Peyer's patch (tissue), 4 donors: ENCODE data around the gene ARHGAP40. TPM values are rescaled to one million over a fixed set of nuclear protein-coding genes. Genes with fewer than 3 reads are reported as not detected.

Experiments
- DNase-seq, 3 donors: peaks; one replicate each; pipeline ENCODE4 v3.0.0-alpha.2; 2017 to 2019
- H3K27ac ChIP-seq, 4 donors: fragments of 200-600 bp; sonication (generic); one replicate each; pipeline ENCODE4 v1.5.1; 2016 to 2019
- H3K27me3 ChIP-seq, 2 donors: fragments of 200-600 bp; sonication (generic); one replicate each; pipeline ENCODE4 v1.5.1; 2019
- H3K36me3 ChIP-seq, 3 donors: fragments of 200-600 bp; sonication (generic); one replicate each; pipeline ENCODE4 v1.5.1; 2016 to 2019
- H3K4me1 ChIP-seq, 4 donors: fragments of 200-600 bp; sonication (generic); one replicate each; pipeline ENCODE4 v1.5.1; 2016 to 2019
- H3K4me3 ChIP-seq, 4 donors: fragments of 200-600 bp; sonication (generic); 1 replicate in 3 of 4; 2 replicates in 1 of 4; pipeline ENCODE4 v1.5.1; 2016 to 2019; ENCODE audit warnings: mild to moderate bottlenecking in 1 of 4
- H3K9me3 ChIP-seq, 4 donors: fragments of 200-600 bp; sonication (generic); one replicate each; pipeline ENCODE4 v1.5.1; 2016 to 2019; ENCODE audit warnings: mild to moderate bottlenecking in 1 of 4
- POLR2A ChIP-seq, 2 donors: fragments of 450-650 bp; IDR thresholded peaks; one replicate each; pipeline ENCODE4 v1.5.1; 2017; ENCODE audit warnings: antibody characterized with exemption in 2 of 2, mild to moderate bottlenecking in 2 of 2, moderate library complexity in 2 of 2
- total RNA-seq, 4 donors: library from RNA; depleted of rRNA; stranded (reverse); fragments of >200 nt; gene quantifications; one replicate each; pipeline ENCODE4 v1.1.0, GENCODE V29; 2016
- TF ChIP-seq, protein P1 (sequence below), 6 experiments: fragments of 450-650 bp in 4 of 6; fragments of 200-600 bp in 2 of 6; sonication (generic) in 1 of 6; IDR thresholded peaks; one replicate each; pipeline ENCODE4 v1.5.1; 2017 to 2019; ENCODE audit warnings: antibody characterized with exemption in 6 of 6, mild to moderate bottlenecking in 3 of 6, moderate library complexity in 1 of 6

ARHGAP40 gene
- total RNA-seq, 4 donors from 2014 or later: not detected

DNA sequence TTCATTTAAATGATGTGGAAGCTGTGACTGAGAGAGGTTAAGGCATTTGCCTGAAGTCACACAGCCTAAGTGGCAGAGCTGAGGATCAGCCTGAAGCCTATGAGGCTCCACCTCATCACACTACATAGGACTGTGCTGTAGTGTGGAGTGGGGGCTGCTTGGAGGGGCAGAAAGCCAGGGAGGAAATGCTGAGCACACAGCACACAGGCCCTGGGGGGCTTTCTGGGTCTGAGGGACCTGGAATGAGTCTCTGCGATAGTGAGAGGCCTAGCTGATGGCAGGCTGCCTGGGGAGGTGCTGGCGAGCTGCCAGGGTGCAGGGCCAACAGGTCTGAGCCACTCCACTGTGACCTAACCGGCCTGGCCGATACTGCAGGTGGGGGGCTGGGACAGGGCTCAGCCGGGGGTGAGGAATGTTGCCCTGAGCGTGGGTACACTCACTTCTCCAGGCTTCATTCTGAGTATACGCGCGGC lies 2.2 kb upstream of the ARHGAP40 start:
- Histone ChIP-seq H3K27me3 (peaks cover 0 to 6% of the 10 kb centered on the region in 2 donors), H3K9me3 (no peaks in the 10 kb centered on the region), H3K4me1 (no peaks in the 10 kb centered on the region), H3K4me3 (no peak overlapping the region), H3K27ac (no peak overlapping the region), H3K36me3 (no peaks in the 10 kb centered on the region)
- DNase-seq: no peak
- TF ChIP-seq POLR2A (IDR thresholded peaks at IDR 0.05): no peak
- TF ChIP-seq, protein P1, sequence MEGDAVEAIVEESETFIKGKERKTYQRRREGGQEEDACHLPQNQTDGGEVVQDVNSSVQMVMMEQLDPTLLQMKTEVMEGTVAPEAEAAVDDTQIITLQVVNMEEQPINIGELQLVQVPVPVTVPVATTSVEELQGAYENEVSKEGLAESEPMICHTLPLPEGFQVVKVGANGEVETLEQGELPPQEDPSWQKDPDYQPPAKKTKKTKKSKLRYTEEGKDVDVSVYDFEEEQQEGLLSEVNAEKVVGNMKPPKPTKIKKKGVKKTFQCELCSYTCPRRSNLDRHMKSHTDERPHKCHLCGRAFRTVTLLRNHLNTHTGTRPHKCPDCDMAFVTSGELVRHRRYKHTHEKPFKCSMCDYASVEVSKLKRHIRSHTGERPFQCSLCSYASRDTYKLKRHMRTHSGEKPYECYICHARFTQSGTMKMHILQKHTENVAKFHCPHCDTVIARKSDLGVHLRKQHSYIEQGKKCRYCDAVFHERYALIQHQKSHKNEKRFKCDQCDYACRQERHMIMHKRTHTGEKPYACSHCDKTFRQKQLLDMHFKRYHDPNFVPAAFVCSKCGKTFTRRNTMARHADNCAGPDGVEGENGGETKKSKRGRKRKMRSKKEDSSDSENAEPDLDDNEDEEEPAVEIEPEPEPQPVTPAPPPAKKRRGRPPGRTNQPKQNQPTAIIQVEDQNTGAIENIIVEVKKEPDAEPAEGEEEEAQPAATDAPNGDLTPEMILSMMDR (IDR thresholded peaks at IDR 0.05): no peak

DNA sequence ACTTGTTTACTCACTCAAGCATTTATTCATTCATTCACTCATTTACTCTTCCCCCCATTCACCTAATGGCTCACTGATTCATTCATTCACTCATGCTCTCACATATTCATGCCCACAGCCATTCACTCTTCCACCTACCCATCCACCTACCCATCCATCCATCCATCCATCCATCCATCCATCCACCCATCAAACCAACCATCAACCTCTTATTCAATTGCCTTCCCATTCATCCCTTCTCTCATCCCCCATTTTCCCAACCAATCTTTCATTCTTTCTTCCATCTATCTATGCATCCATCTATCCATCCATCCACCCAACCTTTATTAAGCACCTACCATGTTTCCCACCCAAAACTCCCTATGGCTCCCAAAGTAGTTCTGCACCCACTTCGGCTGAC lies 1.6 kb upstream of the ARHGAP40 start:
- no peaks in the 10 kb centered on the region for H3K36me3 ChIP-seq
- H3K4me3 ChIP-seq: no peak overlapping the region
- H3K27me3 ChIP-seq: peaks cover 0 to 6% of the 10 kb centered on the region in 2 donors
- TF ChIP-seq, protein P1 (IDR thresholded peaks at IDR 0.05): no peak
- TF ChIP-seq POLR2A (IDR thresholded peaks at IDR 0.05): no peak
- H3K27ac ChIP-seq: no peak overlapping the region
- no peaks in the 10 kb centered on the region for H3K4me1 ChIP-seq
- no peak for DNase-seq
- no peaks in the 10 kb centered on the region for H3K9me3 ChIP-seq

DNA sequence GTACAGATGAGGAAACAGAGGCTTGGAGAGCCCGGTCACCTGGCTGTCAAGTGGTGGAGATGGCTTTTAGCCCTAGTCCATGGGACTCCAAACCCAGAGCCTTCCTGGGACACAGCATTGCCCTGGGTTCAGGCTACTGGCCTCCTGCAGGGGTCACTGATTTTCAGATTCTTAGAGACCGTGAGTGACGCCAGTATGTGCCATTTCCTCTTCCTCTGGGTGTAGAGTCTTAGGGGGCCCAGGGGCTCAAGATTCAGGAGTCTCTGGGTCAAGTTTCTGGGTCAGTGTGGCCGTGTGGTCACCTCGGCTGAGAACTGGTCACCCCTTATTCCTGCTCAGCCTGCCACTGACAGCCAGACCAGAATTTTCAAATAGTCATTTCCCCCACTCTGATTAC lies 574 bp downstream of the ARHGAP40 start:
- TF ChIP-seq, protein P1 (IDR thresholded peaks at IDR 0.05): no peak
- TF ChIP-seq POLR2A (IDR thresholded peaks at IDR 0.05): no peak
- Histone ChIP-seq H3K27me3 (peaks cover 0 to 6% of the 10 kb centered on the region in 2 donors), H3K27ac (no peak overlapping the region), H3K4me1 (no peaks in the 10 kb centered on the region), H3K4me3 (no peak overlapping the region), H3K36me3 (no peaks in the 10 kb centered on the region), H3K9me3 (no peaks in the 10 kb centered on the region)
- DNase-seq: no peak

DNA sequence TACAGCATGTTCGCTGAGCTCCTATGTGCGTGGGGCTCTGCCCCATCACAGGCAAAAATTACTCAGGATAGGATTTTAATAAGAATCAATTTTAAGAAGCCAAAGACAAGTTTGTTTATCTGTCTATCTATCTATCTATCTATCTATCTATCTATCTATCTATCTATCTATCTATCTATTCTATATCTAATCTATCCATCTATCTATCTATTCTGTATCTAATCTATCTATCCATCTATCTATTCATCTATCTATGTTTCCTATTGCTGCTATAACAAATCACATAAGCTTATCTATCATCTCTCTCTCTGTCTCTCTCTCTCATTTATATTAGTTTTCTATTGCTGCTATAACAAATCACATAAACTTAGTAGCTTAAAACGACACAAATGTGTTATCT lies 1.7 kb downstream of the ARHGAP40 start:
- DNase-seq: no peak
- no peak overlapping the region for H3K27ac ChIP-seq
- H3K27me3 ChIP-seq: peaks cover 0 to 6% of the 10 kb centered on the region in 2 donors

DNA sequence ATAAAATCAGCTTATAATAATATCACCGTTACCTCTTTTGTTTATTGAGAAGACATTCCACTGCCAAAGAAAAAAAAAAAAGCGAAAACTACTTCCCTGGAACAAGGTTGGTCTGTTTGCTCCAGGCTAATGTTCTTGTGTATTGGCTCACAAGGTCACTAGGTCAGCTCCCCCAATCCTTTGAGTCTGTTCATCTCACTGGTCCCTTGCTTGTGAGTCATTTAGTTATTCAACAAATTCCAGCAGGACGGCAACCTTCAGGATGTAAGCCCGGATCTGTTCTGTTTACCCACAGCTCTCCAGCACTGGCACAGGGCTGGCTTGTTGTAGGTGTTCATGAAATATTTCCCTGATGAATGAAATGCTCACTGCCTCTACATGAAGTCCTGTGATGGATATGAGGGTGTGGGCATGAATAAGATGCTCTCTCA lies 3.3 kb downstream of the ARHGAP40 start:
- no peak for TF ChIP-seq POLR2A (IDR thresholded peaks at IDR 0.05)
- TF ChIP-seq, protein P1 (IDR thresholded peaks at IDR 0.05): no peak
- H3K36me3 ChIP-seq: no peaks in the 10 kb centered on the region
- H3K4me1 ChIP-seq: no peaks in the 10 kb centered on the region
- DNase-seq: no peak
- H3K27me3 ChIP-seq: peaks cover 0 to 6% of the 10 kb centered on the region in 2 donors
- H3K4me3 ChIP-seq: no peak overlapping the region
- no peaks in the 10 kb centered on the region for H3K9me3 ChIP-seq
- no peak overlapping the region for H3K27ac ChIP-seq

More for the DNA sequence above, 1.7 kb downstream of the ARHGAP40 start:
- no peaks in the 10 kb centered on the region for H3K9me3 ChIP-seq
- no peaks in the 10 kb centered on the region for H3K4me1 ChIP-seq
- no peaks in the 10 kb centered on the region for H3K36me3 ChIP-seq
- no peak overlapping the region for H3K4me3 ChIP-seq
- TF ChIP-seq, protein P1 (IDR thresholded peaks at IDR 0.05): no peak
- TF ChIP-seq POLR2A (IDR thresholded peaks at IDR 0.05): no peak

DNA sequence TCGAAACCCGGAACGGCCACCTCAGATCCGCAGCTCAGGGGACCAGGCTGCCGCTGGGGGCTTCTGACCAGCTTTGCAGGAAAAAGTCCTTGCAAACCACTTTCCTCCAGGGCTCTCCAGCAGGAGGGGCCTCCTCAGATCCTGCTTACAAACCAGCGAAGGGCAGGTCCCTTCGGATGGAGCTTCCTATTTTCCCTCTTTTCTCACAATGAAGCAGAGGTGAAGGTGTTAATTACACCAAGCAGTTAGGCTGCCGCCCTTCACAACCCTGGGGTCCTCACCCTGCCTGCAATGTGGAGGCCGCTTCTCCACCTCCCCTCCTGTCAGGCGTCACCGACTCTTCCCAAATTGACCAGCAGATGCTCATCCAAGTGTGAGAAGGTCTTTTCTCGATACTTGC lies 5.7 kb downstream of the ARHGAP40 start:
- H3K27ac ChIP-seq: no peak overlapping the region
- DNase-seq: no peak
- TF ChIP-seq, protein P1 (IDR thresholded peaks at IDR 0.05): no peak
- TF ChIP-seq POLR2A (IDR thresholded peaks at IDR 0.05): no peak
- H3K4me3 ChIP-seq: no peak overlapping the region
- no peaks in the 10 kb centered on the region for H3K36me3 ChIP-seq
- no peaks in the 10 kb centered on the region for H3K27me3 ChIP-seq
- H3K4me1 ChIP-seq: no peaks in the 10 kb centered on the region
- no peaks in the 10 kb centered on the region for H3K9me3 ChIP-seq
